HL-60/S4 treated with phorbol 12-myristate 13-acetate at 8.2 ng/mL for 4 days and 3 days (cell line): ENCODE results near the gene GOLGA6L25.
"Not testable (repeated sequence)": the region's sequence is repeated elsewhere in the genome, so short reads cannot be mapped to it uniquely, and the experiment has no call there.

Source experiments
- in situ Hi-C: fragments of 300-500 bp; cut with MboI; formaldehyde crosslinking; loops from 2 replicates; pipeline ENCODE4 v1.15.0; 2022; ENCODE audit warnings: low sequenced_read_pairs

GOLGA6L25 gene, protein sequence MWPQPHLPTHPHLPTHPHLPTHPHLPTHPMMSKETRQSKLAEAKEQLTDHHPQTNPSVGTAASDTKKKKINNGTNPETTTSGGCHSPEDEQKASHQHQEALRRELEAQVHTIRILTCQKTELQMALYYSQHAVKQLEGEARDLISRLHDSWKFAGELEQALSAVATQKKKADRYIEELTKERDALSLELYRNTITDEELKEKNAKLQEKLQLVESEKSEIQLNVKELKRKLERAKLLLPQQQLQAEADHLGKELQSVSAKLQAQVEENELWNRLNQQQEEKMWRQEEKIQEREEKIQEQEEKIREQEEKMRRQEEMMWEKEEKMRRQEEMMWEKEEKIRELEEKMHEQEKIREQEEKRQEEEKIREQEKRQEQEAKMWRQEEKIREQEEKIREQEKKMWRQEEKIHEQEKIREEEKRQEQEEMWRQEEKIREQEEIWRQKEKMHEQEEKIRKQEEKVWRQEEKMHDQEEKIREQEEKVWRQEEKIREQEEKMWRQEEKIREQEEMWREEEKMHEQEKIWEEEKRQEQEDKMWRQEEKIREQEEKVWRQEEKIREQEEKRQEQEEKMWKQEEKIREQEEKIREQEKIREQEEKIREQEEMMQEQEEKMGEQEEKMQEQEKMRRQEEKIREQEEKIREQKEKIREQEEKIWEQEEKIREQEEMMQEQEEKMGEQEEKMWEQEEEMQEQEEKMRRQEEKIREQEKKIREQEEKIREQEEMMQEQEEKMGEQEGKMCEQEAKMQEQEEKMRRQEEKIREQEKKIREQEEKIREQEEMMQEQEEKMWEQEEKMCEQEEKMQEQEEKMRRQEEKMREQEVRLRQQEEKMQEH

GRCh38 chr15:28553268-28553667, at the start of gene GOLGA6L25:
Gene GOLGA6L25 (plus strand): TSS chr15:28553568. CDS start chr15:28553629, 61 bp downstream.
- in situ Hi-C loops = not testable (repeated sequence)

GRCh38 chr15:28508217-28508889, 45.0 kb upstream of the GOLGA6L25 start:
- in situ Hi-C loops = not testable (repeated sequence)

GRCh38 chr15:28514128-28514527, 39.2 kb upstream of the GOLGA6L25 start:
- in situ Hi-C loops = not testable (repeated sequence)

DNA sequence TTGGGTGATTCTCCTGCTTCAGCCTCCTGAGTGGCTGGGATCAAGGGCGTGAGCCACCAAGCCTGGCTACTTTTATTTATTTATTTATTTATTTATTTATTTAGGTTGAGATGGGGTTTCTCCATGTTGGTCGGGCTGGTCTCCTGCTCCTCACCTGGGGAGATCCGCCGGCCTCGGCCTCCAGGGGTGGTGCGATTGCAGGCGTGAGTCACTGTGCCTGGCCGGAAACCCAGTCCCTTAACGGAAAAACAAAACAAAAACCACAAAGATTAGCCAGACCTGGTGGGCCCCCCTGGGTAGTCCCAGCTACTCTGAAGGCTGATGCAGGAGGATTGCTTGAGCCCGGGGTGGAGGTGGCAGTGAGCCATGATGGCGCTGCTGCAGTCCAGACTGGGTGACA, 38.2 kb upstream of the GOLGA6L25 start:
- in situ Hi-C loops = not testable (repeated sequence)

DNA sequence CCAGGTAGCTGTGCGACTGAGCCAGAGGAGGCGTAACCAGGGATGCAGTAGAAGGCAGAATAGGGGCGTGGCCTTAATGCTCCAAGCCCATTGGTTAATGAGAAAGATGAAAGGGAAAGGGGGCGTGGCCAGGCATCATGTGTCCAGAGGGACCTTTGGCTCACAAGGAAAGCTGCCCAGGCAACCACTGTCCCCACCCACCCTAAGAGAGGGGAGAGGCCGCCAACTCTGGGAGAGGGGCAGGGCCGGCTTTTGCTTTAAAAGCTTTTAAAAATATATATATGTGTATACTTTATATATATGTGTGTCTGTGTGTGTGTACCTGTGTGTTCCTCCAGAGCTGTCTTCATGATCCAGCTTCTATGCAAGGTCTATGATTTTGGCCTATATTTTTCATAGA, 20.4 kb upstream of the GOLGA6L25 start, which contains the start of gene GOLGA8G:
GOLGA8G (minus strand) TSS at position 18 of the 400 bp plus-strand sequence. CDS start 62 bp downstream, outside the sequence.
- in situ Hi-C loops = not testable (repeated sequence)

GRCh38 chr15:28573351-28573750, 20.0 kb downstream of the GOLGA6L25 start:
- in situ Hi-C loops = not testable (repeated sequence)

DNA sequence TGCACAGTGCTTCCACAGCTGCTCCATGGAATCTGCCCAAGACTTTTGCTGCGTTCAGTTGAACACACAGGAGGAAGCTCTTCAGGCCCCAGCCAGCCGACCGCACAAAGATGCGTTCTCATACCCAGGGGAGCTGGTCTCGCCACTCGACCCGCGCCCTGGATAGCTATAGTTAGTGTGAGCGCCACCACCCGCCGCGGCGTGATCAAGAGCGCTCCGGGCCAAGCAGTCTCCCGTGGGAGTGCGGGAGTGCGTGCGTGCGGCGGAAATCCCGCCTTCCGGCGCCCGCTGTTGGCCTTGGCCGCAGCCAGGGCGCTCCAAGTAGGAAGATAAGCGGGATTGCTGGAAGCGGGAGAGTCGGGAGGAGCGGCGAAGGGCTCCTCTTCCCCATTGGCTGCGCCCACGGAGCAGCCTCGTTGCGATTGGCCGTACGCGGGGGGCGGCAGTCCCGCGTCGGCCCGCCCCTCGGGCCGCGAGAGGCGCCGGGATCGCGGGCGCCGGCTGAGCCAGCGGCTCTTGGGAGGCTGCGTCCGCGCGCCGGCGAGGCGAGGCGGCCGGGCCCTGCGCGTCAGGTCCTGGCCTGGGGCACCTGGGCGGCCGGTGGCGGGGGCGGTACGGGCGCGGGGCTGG, 35.7 kb downstream of the GOLGA6L25 start:
- in situ Hi-C loops = not testable (repeated sequence)

- in situ Hi-C loops = not testable (repeated sequence)
These were observed 36.4 kb downstream of the GOLGA6L25 start for GRCh38 chr15:28589769-28590168.

DNA sequence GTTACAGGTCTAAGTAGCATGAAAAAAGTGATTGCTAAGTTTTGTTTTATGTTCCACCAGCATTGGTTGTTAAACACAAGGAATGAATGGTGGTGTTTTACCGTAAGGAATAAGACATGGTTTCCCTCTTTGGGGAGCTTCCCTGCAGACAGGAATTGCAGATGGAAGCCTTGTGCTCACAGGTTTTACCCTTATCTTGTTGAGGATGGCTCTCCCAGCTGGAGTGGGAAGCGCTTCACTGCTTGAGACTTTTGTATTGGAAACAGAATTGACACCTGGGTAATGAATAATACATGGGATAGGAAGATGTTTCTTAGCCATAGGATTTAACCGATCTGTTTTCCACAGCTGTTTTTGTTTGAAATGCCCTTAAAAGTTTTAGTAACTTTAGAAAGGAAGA, 39.0 kb downstream of the GOLGA6L25 start:
- in situ Hi-C loops = not testable (repeated sequence)

- in situ Hi-C loops = not testable (repeated sequence)
These were observed 40.2 kb downstream of the GOLGA6L25 start for GRCh38 chr15:28593424-28594129.

DNA sequence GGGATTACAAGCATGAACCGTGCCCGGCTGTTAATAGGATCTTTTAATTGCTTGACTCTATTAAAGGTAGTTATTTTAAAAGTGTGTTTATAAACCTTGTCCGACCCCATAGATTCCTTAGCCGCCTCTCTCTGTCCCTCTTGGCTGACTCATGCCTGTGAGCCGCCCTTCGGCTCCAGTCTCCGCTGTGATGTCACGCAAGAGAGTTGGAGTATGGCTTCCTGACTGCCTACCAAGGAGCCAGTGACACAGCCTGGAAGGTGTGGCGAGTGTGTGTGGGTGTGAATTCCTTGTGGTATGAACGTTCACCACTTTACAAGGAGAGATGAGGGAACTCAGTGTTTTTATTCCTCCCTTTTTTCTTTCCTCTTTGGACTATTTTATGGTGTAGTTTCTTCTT, 44.1 kb downstream of the GOLGA6L25 start:
- in situ Hi-C loops = not testable (repeated sequence)

GRCh38 chr15:28598209-28598608, 44.8 kb downstream of the GOLGA6L25 start:
- in situ Hi-C loops = not testable (repeated sequence)

DNA sequence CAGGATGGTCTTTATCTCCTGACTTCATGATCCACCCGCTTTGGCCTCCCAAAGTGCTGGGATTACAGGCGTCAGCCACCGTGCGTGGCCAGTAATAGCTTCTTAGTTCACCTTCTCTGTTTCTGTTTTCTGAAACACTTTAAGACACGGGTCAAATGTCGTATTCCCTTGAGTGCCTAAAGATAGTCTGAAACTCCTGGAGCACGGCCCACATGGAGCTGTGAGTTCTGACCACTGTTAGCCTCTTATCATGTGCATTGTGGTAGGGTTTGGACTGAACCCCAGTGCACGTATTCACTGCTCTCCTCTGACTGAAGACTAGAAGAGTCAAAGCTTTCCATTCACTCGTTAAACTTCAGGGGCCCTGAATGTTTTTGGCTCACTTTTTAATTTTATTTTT, 48.8 kb downstream of the GOLGA6L25 start:
- in situ Hi-C loops = not testable (repeated sequence)
